Right lobe of liver (tissue), 6 donors: ENCODE measurements around the gene ANKLE1. TPM values are rescaled to one million over a fixed set of nuclear protein-coding genes. Genes with fewer than 3 reads are reported as not detected.
"Not testable (repeated sequence)": the region's sequence is repeated elsewhere in the genome, so short reads cannot be mapped to it uniquely, and the experiment has no call there.

Experiments used
- ATAC-seq, 4 donors: fragments of 200-7000 bp; cut with Tn5 transposase; one replicate each; pipeline ENCODE4 v1.9.1; 2020; ENCODE audit warnings: mild to moderate bottlenecking in 4 of 4, moderate library complexity in 4 of 4
- DNase-seq, 3 donors: peaks; one replicate each; pipeline ENCODE4 v3.0.0-alpha.2; 2020
- H3K27ac ChIP-seq, 3 donors: fragments of 200-600 bp; one replicate each; pipeline ENCODE4 v1.8.0; 2022
- H3K27me3 ChIP-seq, 2 donors: fragments of 200-600 bp; one replicate each; pipeline ENCODE4 v1.8.0; 2022
- H3K36me3 ChIP-seq, 4 donors: fragments of 200-600 bp; sonication (generic) in 1 of 4; one replicate each; pipeline versions ENCODE4 v1.5.1 to v1.8.0; 2017 to 2022; ENCODE audit warnings: control low read depth in 1 of 4
- H3K4me1 ChIP-seq, 4 donors: fragments of 200-600 bp; sonication (generic) in 1 of 4; one replicate each; pipeline versions ENCODE4 v1.5.1 to v1.8.0; 2017 to 2022; ENCODE audit warnings: control low read depth in 1 of 4
- H3K4me3 ChIP-seq, 3 donors: fragments of 200-600 bp; one replicate each; pipeline ENCODE4 v1.8.0; 2022
- H3K9me3 ChIP-seq, 4 donors: fragments of 200-600 bp; sonication (generic) in 1 of 4; one replicate each; pipeline versions ENCODE4 v1.5.1 to v1.8.0; 2017 to 2022; ENCODE audit warnings: control low read depth in 1 of 4
- CTCF ChIP-seq, 4 donors: fragments of 200-600 bp in 3 of 4; fragments of 450-650 bp in 1 of 4; IDR thresholded peaks; one replicate each; pipeline versions ENCODE4 v1.5.1 to v1.8.0; 2016 to 2022; ENCODE audit warnings: antibody characterized with exemption in 4 of 4, mild to moderate bottlenecking in 2 of 4
- POLR2A ChIP-seq: fragments of 450-650 bp; IDR thresholded peaks from one replicate; pipeline ENCODE4 v1.6.1; 2017; ENCODE audit warnings: antibody characterized with exemption, mild to moderate bottlenecking
- WGBS: methylation state at CpG from one replicate; pipeline ENCODE4 v1.1.6; 2018; ENCODE audit warnings: low coverage, low lambda C conversion rate; ENCODE audit not compliant: insufficient coverage; ENCODE audit errors: missing lambda C conversion rate; 5-methylcytosine and 5-hydroxymethylcytosine counted together
- intact Hi-C, 2 donors: fragments of 100-400 bp; cut with DNase I; formaldehyde crosslinking; loops; one replicate each; pipeline versions ENCODE4 v1.11.2 to v1.14.1; 2022
- total RNA-seq, 6 experiments: library from RNA; depleted of rRNA in 2 of 6; stranded (reverse); fragments of >200 nt in 2 of 6; fragmentation: NEBNext Ultra II Directional in 3 of 6; extraction: Animal tissue kit (Norgen Biotek cat#: 25700) in 3 of 6; gene quantifications; one replicate each; pipeline versions ENCODE4 v1.1.0 to v1.2.4, GENCODE V29; 2016 to 2023
- donor health status: DM: no; HTN: yes; CAD: no.
- donor health status: DM: no; HTN: no; CAD: no.
- donor health status: DM: no; HTN: no; CAD: no.
- donor health status: DM: no; HTN: yes; CAD: no.
- donor health status: DM: no; HTN: yes; CAD: no.

Gene ANKLE1
- total RNA-seq, 6 experiments from 2014 or later = 0.06 to 0.65 (median 0.37) TPM

- Histone ChIP-seq H3K4me3 (no peak overlapping the region), H3K9me3 (no peaks in the 10 kb centered on the region), H3K27me3 (no peaks in the 10 kb centered on the region), H3K4me1 (peaks cover 0 to 6% (median 3%) of the 10 kb centered on the region in 4 donors), H3K27ac (no peak overlapping the region), H3K36me3 (peaks cover 0 to 6% (median 1%) of the 10 kb centered on the region in 4 donors)
- TF ChIP-seq POLR2A = no peak
- no peak for TF ChIP-seq CTCF (IDR thresholded peaks at IDR 0.05)
- DNase-seq = no peak
- intact Hi-C loops = no loop called here
- ATAC-seq = no peak
- whole genome bisulfite sequencing = 65% methylated on average over 12 of the region's 12 CpGs
Observed at GRCh38 chr19:17266589-17266974, 15.1 kb upstream of the ANKLE1 start.

GRCh38 chr19:17266975-17267788 is 14.5 kb upstream of the ANKLE1 start, which contains the start of gene BABAM1:
Gene BABAM1, plus strand, starts transcription at chr19:17267443. Its CDS starts 1,364 bp downstream, at chr19:17268807.
- no peaks in the 10 kb centered on the region for H3K27me3 ChIP-seq
- WGBS = under 1% methylated on average over 27 of the region's 27 CpGs
- no peak for TF ChIP-seq CTCF (IDR thresholded peaks at IDR 0.05)
- TF ChIP-seq POLR2A = peak; percentile 43
- peaks cover 0 to 11% (median 2%) of the 10 kb centered on the region in 4 donors for H3K36me3 ChIP-seq
- intact Hi-C loops = no loop called here
- no peaks in the 10 kb centered on the region for H3K9me3 ChIP-seq
- H3K27ac ChIP-seq = peak within 1 kb of the TSS in 2 of 3 donors; percentile 45 to 65
- H3K4me3 ChIP-seq = peak within 1 kb of the TSS; percentile 80 to 89 (median 87)
- peak; percentile 92 to 97 (median 94) for DNase-seq
- H3K4me1 ChIP-seq = peaks cover 0 to 6% (median 3%) of the 10 kb centered on the region in 4 donors
- peak; percentile 95 to 97 (median 96) for ATAC-seq

- DNase-seq (no peak), ATAC-seq (no peak)
- H3K27me3 ChIP-seq = no peaks in the 10 kb centered on the region
- TF ChIP-seq POLR2A = no peak
- TF ChIP-seq CTCF (IDR thresholded peaks at IDR 0.05) = no peak
- no peaks in the 10 kb centered on the region for H3K9me3 ChIP-seq
- no peak overlapping the region for H3K27ac ChIP-seq
- peaks cover 0 to 11% (median 2%) of the 10 kb centered on the region in 4 donors for H3K36me3 ChIP-seq
- WGBS = 88% methylated on average over 6 of the region's 13 CpGs
- H3K4me1 ChIP-seq = peaks cover 0 to 6% (median 3%) of the 10 kb centered on the region in 4 donors
- no peak overlapping the region for H3K4me3 ChIP-seq
- intact Hi-C loops = no loop called here
Observed at GRCh38 chr19:17268754-17269153, 12.9 kb upstream of the ANKLE1 start.

GRCh38 chr19:17274892-17275291 is 6.8 kb upstream of the ANKLE1 start:
- WGBS = 93% methylated on average over 2 of the region's 3 CpGs
- H3K27ac ChIP-seq, DNase-seq, intact Hi-C loops, H3K4me3 ChIP-seq, H3K9me3 ChIP-seq, H3K4me1 ChIP-seq, ATAC-seq, H3K27me3 ChIP-seq: not testable (repeated sequence)
- H3K36me3 ChIP-seq = peaks cover 0 to 33% (median 4%) of the 10 kb centered on the region in 4 donors

- TF ChIP-seq CTCF (IDR thresholded peaks at IDR 0.05) (no peak), POLR2A (no peak)
- intact Hi-C loops = no loop called here
- H3K4me1 ChIP-seq = no peaks in the 10 kb centered on the region
- H3K27me3 ChIP-seq = no peaks in the 10 kb centered on the region
- H3K27ac ChIP-seq = no peak overlapping the region
- peaks cover 0 to 33% (median 4%) of the 10 kb centered on the region in 4 donors for H3K36me3 ChIP-seq
- ATAC-seq (no peak), DNase-seq (no peak)
- H3K4me3 ChIP-seq = no peak overlapping the region
- 89% methylated on average over 12 of the region's 19 CpGs for WGBS
- no peaks in the 10 kb centered on the region for H3K9me3 ChIP-seq
Observed at GRCh38 chr19:17275441-17276175, 6.1 kb upstream of the ANKLE1 start.
